GM12865 (cell line): ENCODE data around the gene FGGY.
A peak's percentile ranks its signal among the peaks of the same experiment; 100 is the strongest.
"Not testable (repeated sequence)": the region's sequence is repeated elsewhere in the genome, so short reads cannot be mapped to it uniquely, and the experiment has no call there.

ENCODE experiments used
- DNase-seq: peaks from one replicate; pipeline ENCODE4 v3.0.0; 2010; ENCODE audit warnings: low read depth
- H3K4me3 ChIP-seq: 2 replicates; pipeline ENCODE4 v1.5.1; 2011; ENCODE audit warnings: mild to moderate bottlenecking, low read depth, low read length, control low read depth
- CTCF ChIP-seq: IDR thresholded peaks from 2 replicates; pipeline ENCODE4 v1.5.1; 2011; ENCODE audit warnings: low read length, control low read depth, low read depth, inconsistent platforms; ENCODE audit not compliant: insufficient read depth; ENCODE audit errors: missing control alignments

The FGGY gene

GRCh38 chr1:59296358-59297256 lies at the start of gene FGGY:
FGGY (plus strand) TSS chr1:59297094; CDS start chr1:59321550, 24,456 bp downstream.
- H3K4me3 ChIP-seq: peak within 1 kb of the TSS; percentile 98
- peak; percentile 98 for DNase-seq
- no peak for TF ChIP-seq CTCF

GRCh38 chr1:59248758-59249157 lies 48.1 kb upstream of the FGGY start:
- DNase-seq: no peak
- no peak overlapping the region for H3K4me3 ChIP-seq
- no peak for TF ChIP-seq CTCF

GRCh38 chr1:59249396-59250137 lies 47.3 kb upstream of the FGGY start:
- no peak overlapping the region for H3K4me3 ChIP-seq
- DNase-seq: no peak
- no peak for TF ChIP-seq CTCF

GRCh38 chr1:59251061-59251460 lies 45.8 kb upstream of the FGGY start:
- not testable (repeated sequence) for H3K4me3 ChIP-seq

GRCh38 chr1:59256429-59256828 lies 40.5 kb upstream of the FGGY start:
- not testable (repeated sequence) for DNase-seq, H3K4me3 ChIP-seq

More at GRCh38 chr1:59251061-59251460, 45.8 kb upstream of the FGGY start:
- DNase-seq: not testable (repeated sequence)

GRCh38 chr1:59258412-59259032 lies 38.4 kb upstream of the FGGY start:
- no peak for TF ChIP-seq CTCF
- no peak for DNase-seq
- no peak overlapping the region for H3K4me3 ChIP-seq

- no peak for TF ChIP-seq CTCF
- H3K4me3 ChIP-seq: no peak overlapping the region
- DNase-seq: no peak
These were observed 35.4 kb upstream of the FGGY start for GRCh38 chr1:59261537-59261936.

- TF ChIP-seq CTCF: no peak
- DNase-seq: no peak
- no peak overlapping the region for H3K4me3 ChIP-seq
These were observed 34.3 kb upstream of the FGGY start for GRCh38 chr1:59262631-59263030.
